ENCODE results near the gene ILDR2. TPM values are rescaled to one million over a fixed set of nuclear protein-coding genes. Genes with fewer than 3 reads are reported as not detected.

The ILDR2 gene
- total and polyA plus RNA-seq, 9 of the 15 experiments (the other 6 are each of a cell fraction or from before 2014, with no cell fraction given), result 0.03 to 0.31 (median 0.18) TPM; not detected in 2

- FAIRE-seq (no peak), ATAC-seq (no peak), DNase-seq (ENCODE audit: extremely low read depth in 1 of 4, low spot score in 3 of 4) (no peak)
- no peaks in the 10 kb centered on the region for H3K9me3 ChIP-seq (replicated peaks; ENCODE audit: control insufficient read depth, insufficient read depth, low read depth, low read length)
- ChIA-PET POLR2A (interaction anchor here (1.1 to 1.3 kb wide), 4 partner anchors 12 to 23 kb away, joined by 3 to 6 read pairs (median 4); no protein-coding TSS in a partner anchor), CTCF (ENCODE audit: low intra/inter-chr PET ratio) (no interaction called here)
- H3K36me3 ChIP-seq (ENCODE audit: control insufficient read depth, insufficient read depth, low read length), result no peaks in the 10 kb centered on the region
- H3K27ac ChIP-seq (ENCODE audit: extremely low read depth, low read depth, low read length), result no peak overlapping the region
- in situ Hi-C loops (cut with MboI) (no loop called here), intact Hi-C loops (cut with micrococcal nuclease) (no loop called here)
- H3K79me2 ChIP-seq (ENCODE audit: control insufficient read depth, insufficient read depth, low read length), result no peaks in the 10 kb centered on the region
- no peak overlapping the region for H3K9ac ChIP-seq (ENCODE audit: insufficient read depth in 1 of 2, low read depth in 2 of 2, low read length in 2 of 2)
- peaks cover 13 to 20% of the 10 kb centered on the region in 2 experiments for H3K27me3 ChIP-seq (ENCODE audit: control insufficient read depth in 2 of 2, insufficient read depth in 2 of 2, low read length in 2 of 2)
- H3K4me1 ChIP-seq (replicated peaks in 1 of 2; ENCODE audit: control insufficient read depth in 2 of 2, insufficient read depth in 2 of 2, low read length in 2 of 2), result no peaks in the 10 kb centered on the region
- no peaks in the 10 kb centered on the region for H4K20me1 ChIP-seq (replicated peaks; ENCODE audit: control insufficient read depth, insufficient read depth, low read length)
- H3K9me1 ChIP-seq (ENCODE audit: control insufficient read depth, insufficient read depth, low read length), result no peaks in the 10 kb centered on the region
- WGBS (ENCODE audit: insufficient coverage, low coverage, missing lambda C conversion rate), result 0% methylated on average over 1 of the region's 1 CpG
- BruUV-seq (replicated peaks), result no TSS peak
- no peak overlapping the region for H3K4me3 ChIP-seq
- H3K4me2 ChIP-seq (ENCODE audit: insufficient read depth, low read length), result no peak overlapping the region
- no peak overlapping the region for H2AFZ ChIP-seq (ENCODE audit: low read depth, low read length)
- TF ChIP-seq BCL6 (CRISPR knock-in tag; IDR thresholded peaks at IDR 0.05) (no peak), SPI1 (IDR thresholded peaks at IDR 0.05; ENCODE audit: borderline replicate concordance, low read depth, low read length) (no peak), ZNF232 (CRISPR knock-in tag; IDR thresholded peaks at IDR 0.05) (no peak), ZNF134 (CRISPR knock-in tag; conservative IDR thresholded peaks at IDR 0.05) (no peak), ZNF644 (tag; IDR thresholded peaks at IDR 0.05; ENCODE audit: low read depth) (no peak), RREB1 (CRISPR knock-in tag; IDR thresholded peaks at IDR 0.05) (no peak), RBM22 (IDR thresholded peaks at IDR 0.05; ENCODE audit: low read depth, low read length, poor library complexity, severe bottlenecking) (no peak), ZNF316 (IDR thresholded peaks at IDR 0.05) (no peak), KAT2B (IDR thresholded peaks at IDR 0.05; ENCODE audit: low read depth, low read length) (no peak), ZNF785 (CRISPR knock-in tag; IDR thresholded peaks at IDR 0.05) (no peak), HEY1 (CRISPR knock-in tag; IDR thresholded peaks at IDR 0.05; ENCODE audit: borderline replicate concordance) (no peak), RAD21 (CRISPR knock-in tag; conservative IDR thresholded peaks at IDR 0.05 in 1 of 2, IDR thresholded peaks at IDR 0.05 in 1 of 2) (no peak)
- TF ChIP-seq, protein P1, sequence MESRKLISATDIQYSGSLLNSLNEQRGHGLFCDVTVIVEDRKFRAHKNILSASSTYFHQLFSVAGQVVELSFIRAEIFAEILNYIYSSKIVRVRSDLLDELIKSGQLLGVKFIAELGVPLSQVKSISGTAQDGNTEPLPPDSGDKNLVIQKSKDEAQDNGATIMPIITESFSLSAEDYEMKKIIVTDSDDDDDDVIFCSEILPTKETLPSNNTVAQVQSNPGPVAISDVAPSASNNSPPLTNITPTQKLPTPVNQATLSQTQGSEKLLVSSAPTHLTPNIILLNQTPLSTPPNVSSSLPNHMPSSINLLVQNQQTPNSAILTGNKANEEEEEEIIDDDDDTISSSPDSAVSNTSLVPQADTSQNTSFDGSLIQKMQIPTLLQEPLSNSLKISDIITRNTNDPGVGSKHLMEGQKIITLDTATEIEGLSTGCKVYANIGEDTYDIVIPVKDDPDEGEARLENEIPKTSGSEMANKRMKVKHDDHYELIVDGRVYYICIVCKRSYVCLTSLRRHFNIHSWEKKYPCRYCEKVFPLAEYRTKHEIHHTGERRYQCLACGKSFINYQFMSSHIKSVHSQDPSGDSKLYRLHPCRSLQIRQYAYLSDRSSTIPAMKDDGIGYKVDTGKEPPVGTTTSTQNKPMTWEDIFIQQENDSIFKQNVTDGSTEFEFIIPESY (CRISPR knock-in tag; IDR thresholded peaks at IDR 0.05), result no peak
- TF ChIP-seq, protein P2, sequence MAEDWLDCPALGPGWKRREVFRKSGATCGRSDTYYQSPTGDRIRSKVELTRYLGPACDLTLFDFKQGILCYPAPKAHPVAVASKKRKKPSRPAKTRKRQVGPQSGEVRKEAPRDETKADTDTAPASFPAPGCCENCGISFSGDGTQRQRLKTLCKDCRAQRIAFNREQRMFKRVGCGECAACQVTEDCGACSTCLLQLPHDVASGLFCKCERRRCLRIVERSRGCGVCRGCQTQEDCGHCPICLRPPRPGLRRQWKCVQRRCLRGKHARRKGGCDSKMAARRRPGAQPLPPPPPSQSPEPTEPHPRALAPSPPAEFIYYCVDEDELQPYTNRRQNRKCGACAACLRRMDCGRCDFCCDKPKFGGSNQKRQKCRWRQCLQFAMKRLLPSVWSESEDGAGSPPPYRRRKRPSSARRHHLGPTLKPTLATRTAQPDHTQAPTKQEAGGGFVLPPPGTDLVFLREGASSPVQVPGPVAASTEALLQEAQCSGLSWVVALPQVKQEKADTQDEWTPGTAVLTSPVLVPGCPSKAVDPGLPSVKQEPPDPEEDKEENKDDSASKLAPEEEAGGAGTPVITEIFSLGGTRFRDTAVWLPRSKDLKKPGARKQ (CRISPR knock-in tag; IDR thresholded peaks at IDR 0.05), result no peak
These were observed 41.7 kb downstream of the ILDR2 start for GRCh38 chr1:166933633-166934032.

Measured in K562 (cell line).